ENCODE results near the gene PDP2. TPM values are rescaled to one million over a fixed set of nuclear protein-coding genes. Genes with fewer than 3 reads are reported as not detected.
"Not testable (repeated sequence)": the region's sequence is repeated elsewhere in the genome, so short reads cannot be mapped to it uniquely, and the experiment has no call there.

PDP2 gene
- total RNA-seq, 4 donors from 2014 or later, result 17.9 to 48.2 (median 20.5) TPM

DNA sequence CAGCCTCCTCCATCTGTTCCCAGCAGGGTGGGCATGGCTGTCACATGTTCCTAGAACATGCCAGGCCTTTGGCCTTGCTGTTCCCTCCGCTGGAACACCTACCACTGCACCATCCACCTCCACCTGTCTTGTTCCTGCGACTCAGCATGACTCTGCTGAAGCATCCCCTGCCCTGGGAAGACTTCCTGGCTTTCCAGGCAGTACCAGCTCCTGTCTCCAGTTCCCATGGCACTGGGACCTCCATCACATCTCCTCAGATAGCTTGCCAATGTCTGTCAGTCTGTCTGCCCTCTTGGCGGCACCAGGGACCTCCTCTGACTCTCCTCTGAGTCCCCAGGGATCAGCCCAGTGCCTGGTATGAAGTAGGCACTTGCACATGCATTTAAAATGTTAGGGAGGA, 15.7 kb downstream of the PDP2 start:
- TF ChIP-seq, protein P1, sequence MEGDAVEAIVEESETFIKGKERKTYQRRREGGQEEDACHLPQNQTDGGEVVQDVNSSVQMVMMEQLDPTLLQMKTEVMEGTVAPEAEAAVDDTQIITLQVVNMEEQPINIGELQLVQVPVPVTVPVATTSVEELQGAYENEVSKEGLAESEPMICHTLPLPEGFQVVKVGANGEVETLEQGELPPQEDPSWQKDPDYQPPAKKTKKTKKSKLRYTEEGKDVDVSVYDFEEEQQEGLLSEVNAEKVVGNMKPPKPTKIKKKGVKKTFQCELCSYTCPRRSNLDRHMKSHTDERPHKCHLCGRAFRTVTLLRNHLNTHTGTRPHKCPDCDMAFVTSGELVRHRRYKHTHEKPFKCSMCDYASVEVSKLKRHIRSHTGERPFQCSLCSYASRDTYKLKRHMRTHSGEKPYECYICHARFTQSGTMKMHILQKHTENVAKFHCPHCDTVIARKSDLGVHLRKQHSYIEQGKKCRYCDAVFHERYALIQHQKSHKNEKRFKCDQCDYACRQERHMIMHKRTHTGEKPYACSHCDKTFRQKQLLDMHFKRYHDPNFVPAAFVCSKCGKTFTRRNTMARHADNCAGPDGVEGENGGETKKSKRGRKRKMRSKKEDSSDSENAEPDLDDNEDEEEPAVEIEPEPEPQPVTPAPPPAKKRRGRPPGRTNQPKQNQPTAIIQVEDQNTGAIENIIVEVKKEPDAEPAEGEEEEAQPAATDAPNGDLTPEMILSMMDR (IDR thresholded peaks at IDR 0.05), result no peak
- no peak for DNase-seq (ENCODE audit: low spot score)

DNA sequence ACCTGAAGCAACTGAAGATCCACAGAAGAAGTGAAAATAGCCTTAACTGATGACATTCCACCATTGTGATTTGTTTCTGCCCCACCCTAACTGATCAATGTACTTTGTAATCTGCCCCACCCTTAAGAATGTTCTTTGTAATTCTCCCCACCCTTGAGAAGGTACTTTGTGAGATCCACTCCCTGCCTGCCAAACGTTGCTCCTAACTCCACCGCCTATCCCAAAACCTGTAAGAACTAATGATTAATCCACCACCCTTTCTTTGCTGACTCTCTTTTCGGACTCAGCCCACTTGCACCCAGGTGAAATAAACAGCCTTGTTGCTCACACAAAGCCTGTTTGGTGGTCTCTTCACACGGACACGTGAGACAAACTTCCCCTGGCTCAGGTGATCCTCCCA, 16.4 kb downstream of the PDP2 start:
- ATAC-seq (ENCODE audit: low FRiP score); DNase-seq (ENCODE audit: low spot score): not testable (repeated sequence)

More for the DNA sequence above, 15.7 kb downstream of the PDP2 start:
- no peak for ATAC-seq (ENCODE audit: low FRiP score)

GRCh38 chr16:66898207-66898606, 17.9 kb downstream of the PDP2 start:
- DNase-seq (ENCODE audit: low spot score), result no peak
- no peak for ATAC-seq (ENCODE audit: low FRiP score)
- TF ChIP-seq, protein P1 (IDR thresholded peaks at IDR 0.05), result no peak

- TF ChIP-seq, protein P1 (IDR thresholded peaks at IDR 0.05), result no peak
- no peak for DNase-seq (ENCODE audit: low spot score)
- no peak for ATAC-seq (ENCODE audit: low FRiP score)
These were observed 18.6 kb downstream of the PDP2 start for GRCh38 chr16:66898933-66899309.

DNA sequence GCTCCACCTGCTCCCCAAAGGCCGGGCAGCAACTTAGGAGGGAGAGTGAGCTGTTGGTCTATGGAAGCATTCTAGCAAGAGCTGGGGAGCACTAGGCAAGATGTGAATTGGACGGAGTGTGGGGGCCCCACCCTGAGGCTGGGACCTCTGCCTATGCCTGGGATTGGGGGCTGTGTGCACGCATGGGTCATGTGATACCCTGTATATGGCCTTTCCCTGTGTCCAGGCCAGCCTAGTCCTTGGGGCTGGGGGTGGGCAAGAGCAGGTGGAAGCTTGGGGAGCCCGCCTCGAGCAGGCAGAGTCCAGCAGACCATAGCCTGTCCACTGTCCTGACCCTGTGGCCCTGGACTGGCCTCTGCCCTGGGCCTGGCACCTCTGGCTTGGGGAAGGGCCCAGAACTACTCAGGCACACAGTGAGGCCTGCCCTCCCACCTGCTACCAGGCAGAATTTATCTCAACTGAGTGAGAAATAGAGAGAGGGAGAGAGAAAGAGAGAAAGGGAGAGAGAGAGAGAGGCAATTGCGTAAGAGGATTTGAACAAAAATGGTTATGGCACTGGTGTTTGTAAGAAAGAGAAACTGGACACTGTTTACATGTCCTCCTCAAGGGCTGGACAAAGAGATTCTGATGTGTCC, 19.1 kb downstream of the PDP2 start:
- ATAC-seq (ENCODE audit: low FRiP score), result peak; percentile 17
- TF ChIP-seq, protein P1 (IDR thresholded peaks at IDR 0.05), result no peak
- DNase-seq (ENCODE audit: low spot score), result no peak

DNA sequence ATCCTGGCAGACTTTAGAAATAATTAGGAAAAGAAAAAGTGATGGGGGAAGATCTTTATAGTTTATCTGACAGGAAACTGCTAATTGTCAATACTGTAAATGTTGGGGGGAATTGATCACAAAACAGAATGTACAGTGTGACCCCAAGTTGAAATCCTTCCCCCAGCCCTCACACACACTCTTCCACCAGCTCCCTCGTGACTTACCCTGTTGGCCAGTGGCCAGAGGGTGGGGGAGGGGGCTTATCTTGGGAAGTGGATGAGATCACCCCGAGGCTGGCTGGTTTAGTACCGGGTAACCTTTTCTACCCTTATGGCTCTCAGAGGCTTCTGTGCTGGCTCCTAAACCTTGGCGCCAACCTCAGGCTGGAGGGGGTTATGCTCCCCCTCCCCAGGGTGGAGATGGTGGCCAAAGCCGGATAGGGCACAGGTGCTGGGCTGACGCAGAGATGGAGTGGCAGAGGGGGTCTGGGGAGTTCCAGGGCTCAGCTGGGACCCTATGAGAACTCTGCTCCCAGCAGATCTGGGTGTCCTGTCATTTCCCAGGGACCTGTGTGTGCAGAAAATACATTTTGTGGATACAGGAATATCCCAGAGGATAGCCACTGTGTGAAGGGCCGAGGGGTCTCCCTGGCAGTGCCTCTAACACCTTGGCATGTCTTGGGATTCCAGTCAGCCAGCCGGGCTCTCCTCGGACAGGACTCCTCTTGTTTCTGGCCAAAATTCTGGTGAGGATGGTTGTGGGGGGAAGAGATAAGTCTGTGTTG, 19.8 kb downstream of the PDP2 start:
- peak; percentile 86 for DNase-seq (ENCODE audit: low spot score)
- ATAC-seq (ENCODE audit: low FRiP score), result peak; percentile 66

GRCh38 chr16:66900721-66901441, 20.6 kb downstream of the PDP2 start:
- ATAC-seq (ENCODE audit: low FRiP score), result peak; percentile 43
- TF ChIP-seq, protein P1 (IDR thresholded peaks at IDR 0.05), result no peak
- no peak for DNase-seq (ENCODE audit: low spot score)

More for the DNA sequence above, 19.8 kb downstream of the PDP2 start:
- TF ChIP-seq, protein P1 (IDR thresholded peaks at IDR 0.05), result no peak

All from omental fat pad (tissue), 4 donors.